Anterior cingulate cortex (tissue), 58 donors: ENCODE results near the gene ZNF692.
A peak's percentile ranks its signal among the peaks of the same experiment; 100 is the strongest.
"Not testable (repeated sequence)": the region's sequence is repeated elsewhere in the genome, so short reads cannot be mapped to it uniquely, and the experiment has no call there.

Experiments used
- DNase-seq, 58 donors: peaks; one replicate each; lab custom pipeline; 2025; lab: John Stamatoyannopoulos, UW

The ZNF692 gene, protein sequence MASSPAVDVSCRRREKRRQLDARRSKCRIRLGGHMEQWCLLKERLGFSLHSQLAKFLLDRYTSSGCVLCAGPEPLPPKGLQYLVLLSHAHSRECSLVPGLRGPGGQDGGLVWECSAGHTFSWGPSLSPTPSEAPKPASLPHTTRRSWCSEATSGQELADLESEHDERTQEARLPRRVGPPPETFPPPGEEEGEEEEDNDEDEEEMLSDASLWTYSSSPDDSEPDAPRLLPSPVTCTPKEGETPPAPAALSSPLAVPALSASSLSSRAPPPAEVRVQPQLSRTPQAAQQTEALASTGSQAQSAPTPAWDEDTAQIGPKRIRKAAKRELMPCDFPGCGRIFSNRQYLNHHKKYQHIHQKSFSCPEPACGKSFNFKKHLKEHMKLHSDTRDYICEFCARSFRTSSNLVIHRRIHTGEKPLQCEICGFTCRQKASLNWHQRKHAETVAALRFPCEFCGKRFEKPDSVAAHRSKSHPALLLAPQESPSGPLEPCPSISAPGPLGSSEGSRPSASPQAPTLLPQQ

DNA sequence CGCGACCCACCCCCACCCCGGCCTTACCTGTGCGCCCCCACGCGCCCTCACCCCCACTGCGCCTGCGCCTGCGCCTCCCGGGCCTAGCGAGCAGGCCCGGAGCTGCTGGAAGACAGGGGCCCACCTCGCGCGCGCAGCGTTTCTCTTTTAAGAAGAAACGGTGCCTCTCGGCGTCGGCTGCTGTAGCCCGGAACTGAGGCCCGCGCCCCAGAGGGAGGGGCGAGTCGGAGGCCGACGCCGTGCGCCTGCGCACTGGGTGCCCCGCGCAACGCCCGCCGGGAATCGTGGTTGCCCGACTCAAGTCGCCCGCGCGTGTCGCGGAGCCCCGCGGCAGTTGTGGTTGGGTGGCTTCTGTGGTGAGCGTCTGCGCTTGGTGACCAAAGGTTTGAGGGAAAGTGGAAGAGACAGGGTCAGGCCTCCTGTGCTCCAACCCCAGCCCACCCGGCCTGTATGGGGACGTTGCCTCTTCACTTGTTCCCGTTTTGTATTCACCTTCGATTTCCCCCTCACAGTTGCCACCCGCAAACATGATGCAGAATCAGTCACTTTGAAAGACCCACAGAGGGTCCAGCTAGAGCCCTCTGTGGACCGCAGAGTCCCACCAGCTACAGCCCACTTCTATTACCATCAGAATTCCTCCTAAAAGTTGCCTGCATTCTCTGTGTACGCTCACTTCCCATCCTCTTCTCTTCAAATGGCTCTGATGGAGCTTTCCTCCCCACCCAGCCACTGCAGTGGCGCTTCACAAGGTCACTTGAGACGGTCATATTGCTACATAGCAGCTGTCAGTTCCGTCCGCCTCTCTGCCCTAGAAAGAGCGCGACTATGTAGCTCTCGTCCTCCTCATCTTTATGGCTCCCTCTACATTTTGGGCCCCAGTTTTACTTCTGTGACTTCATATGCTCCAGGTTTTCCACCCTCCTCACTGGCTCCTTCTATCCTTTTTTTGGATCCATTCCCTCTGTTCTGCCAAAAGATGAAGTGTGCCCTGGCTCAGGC, at the start of gene ZNF692:
Gene ZNF692, minus strand, starts transcription at position 195 of the 999 bp plus-strand sequence. CDS start 776 bp downstream, outside the sequence.
- peak; percentile 68 to 97 (median 94) for DNase-seq

DNA sequence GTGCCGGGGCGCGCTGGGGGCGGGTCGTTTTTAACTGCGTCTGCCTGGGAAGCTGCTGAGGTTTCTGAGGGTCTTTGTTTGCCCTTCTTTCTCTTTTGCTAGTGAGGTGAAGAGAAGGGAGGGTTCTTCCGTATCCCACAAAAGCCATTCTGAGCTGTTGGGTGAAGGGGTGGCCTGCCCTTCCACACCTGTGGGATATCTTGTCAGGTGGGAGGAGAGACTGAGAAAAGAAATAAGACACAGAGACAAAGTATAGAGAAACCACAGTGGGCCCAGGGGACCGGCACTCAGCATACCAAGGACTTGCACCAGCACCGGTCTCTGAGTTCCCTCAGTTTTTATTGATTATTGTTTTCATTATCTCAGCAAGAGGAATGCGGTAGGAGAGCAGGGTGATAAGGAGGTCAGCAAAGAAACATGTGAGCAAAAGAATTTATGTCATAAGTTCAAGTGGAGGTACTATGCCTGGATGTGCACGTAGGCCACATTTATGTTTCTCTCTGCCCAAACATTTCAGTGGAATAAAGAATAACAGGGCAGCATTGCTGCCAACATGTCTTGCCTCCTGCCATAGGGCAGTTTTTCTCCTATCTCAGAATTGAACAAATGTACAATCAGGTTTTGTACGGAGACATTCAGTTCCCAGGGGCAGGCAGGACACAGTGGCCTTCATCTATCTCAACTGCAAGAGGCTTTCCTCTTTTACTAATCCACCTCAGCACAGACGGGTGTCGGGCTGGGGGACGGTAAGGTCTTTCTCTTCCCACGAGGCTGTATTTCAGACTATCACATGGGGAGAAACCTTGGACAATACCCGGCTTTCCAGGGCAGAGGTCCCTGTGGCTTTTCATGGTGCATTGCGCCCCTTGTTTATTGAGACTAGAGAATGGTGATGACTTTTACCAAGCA, 48.1 kb upstream of the ZNF692 start:
- no peak for DNase-seq

DNA sequence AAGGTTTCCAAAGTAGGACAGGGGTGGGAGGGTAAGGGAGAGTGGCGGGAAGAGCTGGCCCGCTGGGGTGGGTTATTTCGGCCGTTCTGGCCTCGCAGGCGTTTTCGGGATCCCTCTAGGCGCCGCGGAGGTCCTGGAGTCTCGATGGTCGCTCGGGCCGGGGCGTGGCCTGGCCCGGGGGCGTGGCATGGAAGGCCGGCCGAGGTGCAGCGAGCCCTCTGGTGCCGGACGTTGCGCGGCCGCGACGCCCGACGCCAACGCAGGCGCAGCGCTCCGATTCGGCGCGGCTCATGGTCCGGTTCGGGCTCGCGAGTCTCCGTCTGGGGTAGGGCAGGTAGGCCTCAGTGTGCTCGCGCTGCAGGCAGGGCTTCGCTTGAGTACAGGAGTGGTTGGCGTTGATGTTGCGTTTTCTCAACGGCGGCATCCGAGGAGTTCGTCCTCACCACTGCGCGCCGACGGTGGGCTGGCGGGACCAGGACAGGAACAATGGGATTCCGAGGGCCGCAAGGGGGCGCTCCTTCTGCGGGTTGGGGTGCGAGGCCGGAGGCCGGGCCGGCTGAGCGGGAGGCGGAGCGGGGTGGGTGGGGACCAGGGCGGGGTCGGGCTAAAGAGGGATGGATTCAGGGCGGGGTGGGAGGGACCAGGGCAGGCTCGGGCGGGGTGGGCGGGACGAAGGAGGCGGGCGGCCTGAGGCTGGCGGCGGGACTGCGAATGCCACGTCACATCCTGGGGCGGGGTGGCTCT, 47.3 kb upstream of the ZNF692 start, which contains the start of gene PGBD2:
Gene PGBD2, plus strand, starts transcription at position 227 of the 744 bp plus-strand sequence. CDS start 7,628 bp downstream, outside the sequence.
- DNase-seq = peak; percentile 68 to 99 (median 92)

DNA sequence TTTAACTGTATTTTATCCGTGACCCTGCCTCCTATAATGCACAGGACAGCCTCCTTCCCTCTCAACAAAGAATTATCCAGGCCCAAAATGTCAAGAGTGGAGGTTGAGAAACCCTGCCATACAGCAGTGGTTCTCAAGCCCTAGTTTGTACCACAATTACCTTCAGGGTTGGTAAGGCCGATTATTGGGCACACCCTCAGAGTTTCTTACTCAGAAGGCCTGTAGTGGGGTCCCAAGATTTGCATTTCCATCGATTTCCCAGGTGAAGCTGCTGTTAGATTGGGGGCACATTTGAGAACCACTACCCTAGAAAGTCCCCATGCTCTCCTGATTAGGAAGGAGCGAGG, 46.8 kb upstream of the ZNF692 start:
- DNase-seq = no peak

DNA sequence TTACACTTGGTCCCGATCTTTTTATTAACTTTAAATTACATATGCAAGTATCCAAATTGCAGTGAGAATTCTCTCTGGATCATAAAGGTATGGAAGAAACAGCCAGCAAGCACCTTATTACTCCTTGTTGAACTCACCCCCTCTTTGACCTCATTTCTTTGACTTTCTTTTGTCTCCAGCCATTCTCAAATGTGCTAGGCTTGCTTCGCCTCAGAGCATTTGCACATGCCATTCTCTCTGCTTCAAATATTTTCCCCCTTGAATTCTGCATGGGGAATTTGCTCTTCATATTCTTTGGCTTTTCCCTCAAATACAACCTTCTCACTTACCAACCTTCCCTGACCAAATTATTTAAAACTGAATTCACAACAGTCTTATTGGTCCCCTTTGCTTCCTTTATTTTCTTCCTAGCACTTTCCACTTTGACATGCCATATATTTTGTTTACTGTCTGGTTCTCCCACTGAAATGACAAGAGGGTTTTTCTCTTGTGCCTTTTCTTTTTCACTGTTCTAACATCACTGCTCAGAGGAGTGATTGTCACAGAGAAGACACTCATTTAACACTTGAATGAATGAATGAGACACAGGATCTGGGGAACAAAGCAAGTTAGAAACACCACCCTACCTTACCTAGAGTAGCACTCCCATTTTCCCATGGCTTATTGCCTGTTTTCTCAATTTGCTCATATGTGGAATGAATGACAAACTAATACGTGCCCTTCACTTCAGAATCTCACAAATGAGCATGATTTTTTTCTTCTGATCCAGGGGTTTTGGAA, 45.7 kb upstream of the ZNF692 start:
- no peak for DNase-seq

DNA sequence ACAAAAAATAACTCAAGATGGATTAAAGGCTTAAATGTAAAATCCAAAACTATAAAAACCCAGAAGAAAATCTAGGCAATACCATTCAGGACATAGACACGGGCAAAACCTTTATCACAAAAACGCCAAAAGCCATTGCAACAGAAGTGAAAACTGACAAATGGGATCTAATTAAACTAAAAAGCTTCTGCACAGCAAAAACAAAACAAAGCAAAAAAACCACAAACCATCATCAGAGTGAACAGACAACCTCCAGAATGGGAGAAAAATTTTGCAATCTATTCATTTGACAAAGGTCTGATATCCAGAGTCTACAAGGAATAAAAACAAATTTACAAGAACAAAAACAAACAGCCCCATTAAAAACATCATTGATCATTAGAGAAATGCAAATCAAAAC, 42.7 kb upstream of the ZNF692 start:
- no peak for DNase-seq

DNA sequence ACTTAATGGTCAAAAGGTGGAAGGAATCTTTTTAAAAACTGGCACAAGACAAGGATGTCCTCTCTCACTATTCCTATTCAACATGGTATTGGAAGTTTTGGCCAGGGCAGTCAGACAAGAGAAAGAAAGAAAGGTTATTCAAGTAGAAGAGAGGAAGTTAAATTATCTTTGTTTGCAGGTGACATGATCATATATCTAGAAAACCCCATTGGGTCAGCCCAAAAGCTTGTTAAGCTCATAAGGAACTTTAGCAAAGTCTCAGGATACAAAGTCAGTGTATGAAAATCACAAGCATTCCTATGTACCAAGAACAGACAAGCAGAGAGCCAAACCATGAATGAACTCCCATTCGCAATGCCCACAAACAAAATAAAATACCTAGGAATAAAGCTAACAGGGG, 41.8 kb upstream of the ZNF692 start:
- DNase-seq = no peak

DNA sequence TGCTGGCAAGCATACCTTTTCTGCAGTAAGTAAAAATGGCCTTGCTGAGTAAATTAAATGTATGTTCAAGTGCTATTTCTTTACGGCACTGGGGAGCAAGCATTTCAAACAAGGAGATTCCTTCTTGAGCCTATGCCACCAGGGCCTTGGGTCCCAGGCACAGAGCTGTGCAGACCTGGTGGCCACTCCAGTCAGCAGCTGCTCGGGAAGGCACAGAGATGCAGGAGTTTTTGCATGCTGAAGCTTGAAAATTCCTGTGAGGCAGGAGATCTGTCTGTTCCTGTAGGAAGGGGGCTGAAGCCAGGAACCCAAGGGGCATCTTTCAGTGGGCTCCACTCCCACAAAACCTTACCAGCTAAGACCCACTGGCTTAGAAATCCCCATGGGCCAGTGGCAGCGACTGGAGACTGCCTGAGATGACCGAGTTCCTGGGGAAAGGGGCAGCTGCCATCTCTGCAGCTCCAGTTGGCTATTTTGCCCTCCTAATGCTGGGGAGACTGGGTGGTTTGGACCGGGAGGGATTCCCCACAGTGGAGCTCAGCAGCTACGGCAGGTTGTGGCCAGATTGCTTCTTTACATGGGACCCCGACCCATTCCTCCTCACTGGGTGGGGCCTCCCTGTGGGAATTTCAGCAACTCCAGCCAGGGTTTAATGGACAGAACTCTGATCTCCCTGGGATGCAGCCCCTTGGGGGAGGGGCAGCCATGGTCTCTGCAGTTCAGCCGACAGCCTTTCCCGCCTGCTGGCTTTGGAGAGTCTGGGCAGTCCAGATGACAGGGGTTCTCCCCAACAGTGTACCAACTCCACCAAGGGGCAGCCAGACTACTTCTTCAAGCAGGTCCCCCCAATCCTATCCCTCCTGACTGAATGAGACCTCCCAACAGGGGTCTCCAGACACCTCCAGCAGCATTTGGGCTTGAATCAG, 38.8 kb upstream of the ZNF692 start:
- no peak for DNase-seq

DNA sequence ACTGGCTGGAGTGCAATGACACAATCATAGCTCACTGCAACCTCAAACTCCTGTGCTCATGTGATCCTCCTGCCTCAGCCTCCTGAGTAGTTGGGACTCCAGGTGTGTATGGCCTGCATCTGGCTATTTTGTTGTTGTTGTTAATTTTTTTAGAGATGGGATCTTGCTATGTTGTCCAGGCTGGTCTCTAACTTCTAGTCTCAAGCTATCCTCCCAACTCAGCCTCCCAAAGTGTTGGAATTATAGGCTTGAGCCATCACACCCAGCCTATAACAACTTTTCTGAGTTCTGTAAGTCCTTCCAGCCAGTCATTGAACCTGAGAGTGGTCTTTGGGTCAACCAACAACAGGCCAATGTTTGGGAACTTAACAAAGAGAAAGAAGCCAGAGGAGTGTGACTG, 36.0 kb upstream of the ZNF692 start:
- DNase-seq = no peak

DNA sequence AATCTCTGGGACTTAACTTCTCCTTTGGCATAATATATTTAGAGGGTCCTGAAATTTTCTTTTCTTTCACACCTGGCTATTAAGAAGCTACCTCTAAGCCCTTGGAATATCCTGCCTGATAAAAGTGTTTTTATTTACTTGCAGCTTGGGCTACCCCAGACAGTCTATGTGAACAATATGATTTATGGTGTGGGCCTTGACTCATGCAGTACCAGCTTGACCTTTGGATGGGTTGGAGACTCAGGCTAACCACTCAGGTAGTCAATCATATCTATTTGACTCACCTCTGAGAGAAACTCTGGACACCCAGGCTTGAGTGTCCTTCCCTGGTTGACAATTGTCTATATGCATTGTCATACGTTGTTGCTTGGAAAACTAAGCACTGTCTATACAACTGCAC, 33.7 kb upstream of the ZNF692 start:
- no peak for DNase-seq

DNA sequence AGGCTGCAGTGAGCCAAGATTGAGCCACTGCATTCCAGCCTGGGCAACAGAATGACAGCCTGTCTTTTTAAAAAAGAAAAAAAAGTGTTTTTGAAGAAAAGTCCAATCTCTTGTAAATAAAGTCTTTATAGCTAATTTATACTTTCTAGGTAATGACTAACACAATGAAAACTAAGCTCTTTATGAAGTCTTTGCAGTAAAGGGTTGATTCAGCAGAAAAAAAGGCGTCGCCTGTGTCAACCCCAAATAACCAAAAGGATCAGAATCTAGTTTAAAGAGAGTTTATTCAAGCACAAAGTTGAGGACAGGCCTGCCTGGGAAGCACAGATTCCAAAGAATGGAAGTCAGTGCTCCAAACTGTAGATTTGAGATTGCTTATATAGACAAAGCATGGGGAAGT, 32.9 kb upstream of the ZNF692 start:
- DNase-seq = no peak

DNA sequence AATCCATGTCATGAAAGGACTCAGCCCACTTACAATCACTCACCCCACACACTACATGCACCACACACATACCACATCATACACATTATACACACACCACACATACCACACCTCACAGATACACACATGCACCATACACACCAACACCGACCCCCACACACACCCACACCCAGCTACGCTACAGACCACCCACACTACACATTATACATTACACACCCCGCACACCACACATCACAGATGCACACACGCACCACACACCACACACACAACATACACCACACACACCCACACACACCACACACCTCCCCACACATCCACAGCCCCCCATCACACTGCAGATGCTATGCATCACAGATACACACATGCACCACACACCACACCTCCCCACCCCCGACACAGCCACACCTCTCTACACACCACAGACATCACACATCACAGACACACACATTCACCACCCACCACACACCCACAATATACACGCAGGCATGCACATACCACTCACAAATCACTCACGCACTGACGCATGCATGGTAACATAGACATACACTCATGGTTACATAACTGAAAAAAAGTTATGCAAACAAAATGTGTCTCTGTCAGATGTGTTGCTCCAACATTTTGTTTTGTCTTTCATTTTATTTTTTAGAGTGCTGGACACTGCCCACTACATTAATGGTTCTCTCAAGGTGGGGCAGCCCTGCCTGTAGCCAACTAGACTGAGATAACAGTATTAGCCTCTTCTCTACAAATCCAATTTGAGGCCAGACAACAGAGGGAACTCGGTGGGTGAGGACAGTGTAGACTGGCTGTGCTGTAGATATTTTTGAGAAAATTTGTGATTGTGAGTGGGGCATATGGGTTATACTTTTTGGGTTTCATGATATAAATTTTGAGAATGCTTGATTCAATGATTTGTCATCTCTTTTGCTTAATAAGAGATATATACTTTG, 31.9 kb upstream of the ZNF692 start:
- DNase-seq = no peak

DNA sequence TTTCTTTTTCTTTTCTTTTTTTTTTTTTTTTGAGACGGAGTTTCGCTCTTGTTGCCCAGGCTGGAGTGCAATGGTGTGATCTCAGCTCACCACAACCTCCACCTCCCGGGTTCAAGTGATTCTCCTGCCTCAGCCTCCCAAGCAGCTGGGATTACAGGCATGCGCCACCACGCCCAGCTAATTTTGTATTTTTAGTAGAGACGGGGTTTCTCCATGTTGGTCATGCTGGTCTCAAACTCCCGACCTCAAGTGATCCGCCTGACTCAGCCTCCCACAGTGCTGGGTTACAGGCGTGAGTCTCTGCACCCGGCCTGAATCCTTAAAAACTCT, 31.0 kb upstream of the ZNF692 start:
- not testable (repeated sequence) for DNase-seq

DNA sequence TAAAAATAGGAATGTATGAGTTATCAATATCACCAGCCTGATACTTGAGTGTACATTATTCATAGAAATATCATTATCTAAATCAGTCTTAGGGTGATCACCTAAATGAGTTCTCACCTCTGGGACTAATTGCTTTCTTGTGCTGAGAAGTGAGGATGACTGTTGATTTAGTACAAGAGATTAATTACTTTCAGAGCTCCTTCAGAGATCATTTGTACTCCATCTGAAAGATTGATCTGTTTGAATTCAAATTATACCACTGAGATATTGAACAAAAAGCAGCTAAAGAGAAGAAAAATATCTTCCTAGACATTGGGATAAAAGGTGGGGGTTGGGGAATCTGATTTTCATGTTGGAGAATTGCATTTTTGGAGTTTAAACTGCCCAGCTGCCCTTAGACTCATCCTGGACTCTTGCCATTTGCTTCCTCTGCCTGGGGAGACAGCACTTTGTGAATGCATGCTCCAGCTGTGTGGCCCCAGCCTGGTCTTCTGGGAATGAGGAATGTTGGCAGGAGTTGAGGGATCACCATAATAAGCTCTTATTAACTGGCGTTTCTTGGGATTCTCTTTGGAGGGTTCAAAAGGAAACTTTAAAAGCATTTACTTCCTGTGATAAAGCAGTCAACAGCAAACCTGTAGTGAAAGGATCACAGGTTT, 27.5 kb upstream of the ZNF692 start:
- peak in 2 of 58 donors; percentile 2 to 8 for DNase-seq

DNA sequence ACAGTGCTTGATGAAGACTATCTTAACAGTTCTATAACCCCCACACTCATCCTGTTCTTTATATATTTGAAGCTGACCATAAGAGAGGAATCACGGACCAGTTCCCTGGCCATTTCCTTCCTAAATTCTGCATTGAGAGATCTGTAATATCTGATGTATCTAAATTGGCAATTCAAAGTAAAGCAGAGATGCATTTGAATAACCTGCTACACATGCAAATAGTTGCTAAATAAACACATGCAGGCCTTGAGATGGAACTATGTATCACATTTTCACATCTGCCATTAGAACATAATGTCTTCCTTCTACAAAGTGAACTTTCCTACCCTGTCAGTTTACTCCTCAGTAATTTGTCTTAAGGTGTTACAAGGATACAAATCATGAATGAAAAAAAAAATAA, 26.8 kb upstream of the ZNF692 start:
- no peak for DNase-seq
